IMR-90 (cell line): ENCODE data around the gene SATB2. TPM values are rescaled to one million over a fixed set of nuclear protein-coding genes. Genes with fewer than 3 reads are reported as not detected.

Experiments
- ATAC-seq: fragments of 200-7000 bp; cut with Tn5 transposase; 2 replicates; pipeline ENCODE4 v1.9.1; 2020; ENCODE audit warnings: low read depth, mild to moderate bottlenecking, moderate library complexity
- BruUV-seq: library from RNA; stranded (reverse); fragments of 400-500 nt; replicated peaks from 2 replicates; lab custom pipeline; 2021; lab: Mats Ljungman, UMichigan
- CTCF ChIA-PET: fragments of 300-600 bp; formaldehyde crosslinking; extraction: SDS; loops from one replicate; lab custom pipeline; 2021; ENCODE audit warnings: antibody characterized with exemption; lab: Yijun Ruan, JAX
- POLR2A ChIA-PET: fragments of 300-600 bp; sonication (Branson Sonifier 250); formaldehyde crosslinking; loops from one replicate; lab custom pipeline; 2022; ENCODE audit warnings: antibody characterized with exemption; ENCODE audit not compliant: unreplicated experiment; lab: Charles Lee
- DNase-seq: peaks from one replicate; pipeline ENCODE4 v3.0.0; 2013
- H2AFZ ChIP-seq: replicated peaks from 2 replicates; pipeline ENCODE3; 2013; ENCODE audit warnings: low read length, mild to moderate bottlenecking; ENCODE audit not compliant: poor library complexity
- H2AK5ac ChIP-seq: 2 replicates; pipeline ENCODE4 v1.6.1; 2013; ENCODE audit warnings: low read depth, low read length, inconsistent platforms
- H2AK9ac ChIP-seq: replicated peaks from 2 replicates; pipeline ENCODE3; 2013; ENCODE audit warnings: mild to moderate bottlenecking, low read depth, low read length, moderate library complexity; ENCODE audit not compliant: poor library complexity
- H2BK120ac ChIP-seq: 2 replicates; pipeline ENCODE4 v1.6.1; 2013; ENCODE audit warnings: low read depth, low read length, inconsistent platforms
- H2BK15ac ChIP-seq: 3 replicates; pipeline ENCODE4 v1.6.1; 2013; ENCODE audit warnings: low read depth, low read length, inconsistent platforms
- H2BK20ac ChIP-seq: 2 replicates; pipeline ENCODE4 v1.6.1; 2013; ENCODE audit warnings: low read depth, mild to moderate bottlenecking, inconsistent platforms, low read length, moderate library complexity
- H2BK5ac ChIP-seq: 2 replicates; pipeline ENCODE4 v1.6.1; 2013; ENCODE audit warnings: mild to moderate bottlenecking, low read depth, low read length, inconsistent platforms; ENCODE audit not compliant: poor library complexity, severe bottlenecking
- H3K14ac ChIP-seq: replicated peaks from 2 replicates; pipeline ENCODE4 v1.6.1; 2013; ENCODE audit warnings: low read depth, low read length, inconsistent platforms
- H3K18ac ChIP-seq: 2 replicates; pipeline ENCODE4 v1.6.1; 2013; ENCODE audit warnings: low read depth, low read length, control low read depth
- H3K23ac ChIP-seq: 2 replicates; pipeline ENCODE4 v1.6.1; 2013; ENCODE audit warnings: low read depth, low read length, inconsistent platforms
- H3K27ac ChIP-seq: 2 replicates; pipeline ENCODE4 v1.5.1; 2013; ENCODE audit warnings: mild to moderate bottlenecking, control low read depth, low read length; ENCODE audit not compliant: insufficient read depth
- H3K27me3 ChIP-seq: 2 replicates; pipeline ENCODE4 v1.6.1; 2013; ENCODE audit warnings: low read length; ENCODE audit not compliant: control insufficient read depth, insufficient read depth
- H3K36me3 ChIP-seq: 2 replicates; pipeline ENCODE4 v1.6.1; 2013; ENCODE audit warnings: low read length, mixed read lengths; ENCODE audit not compliant: control insufficient read depth, insufficient read depth
- H3K4ac ChIP-seq: 2 replicates; pipeline ENCODE4 v1.6.1; 2013; ENCODE audit warnings: low read depth, low read length, inconsistent platforms
- H3K4me1 ChIP-seq: 2 replicates; pipeline ENCODE4 v1.6.1; 2013; ENCODE audit warnings: low read length, mixed read lengths; ENCODE audit not compliant: control insufficient read depth, insufficient read depth
- H3K4me2 ChIP-seq: 2 replicates; pipeline ENCODE4 v1.6.1; 2013; ENCODE audit warnings: low read depth, mild to moderate bottlenecking, control low read depth, low read length, moderate library complexity
- H3K4me3 ChIP-seq: 2 replicates; pipeline ENCODE4 v1.5.1; 2013; ENCODE audit warnings: low read depth, mild to moderate bottlenecking, control low read depth, low read length, moderate library complexity; ENCODE audit not compliant: insufficient read depth
- H3K56ac ChIP-seq: 2 replicates; pipeline ENCODE4 v1.6.1; 2013; ENCODE audit warnings: low read length, inconsistent platforms; ENCODE audit not compliant: insufficient read depth; ENCODE audit errors: extremely low read depth
- H3K79me1 ChIP-seq, 2 experiments: 2 replicates each; pipeline ENCODE4 v1.6.1; 2013; ENCODE audit warnings: low read length in 2 of 2, inconsistent platforms in 1 of 2, low read depth in 1 of 2
- H3K9ac ChIP-seq: 2 replicates; pipeline ENCODE4 v1.6.1; 2013; ENCODE audit warnings: low read depth, low read length, control low read depth
- H3K9me1 ChIP-seq: 2 replicates; pipeline ENCODE4 v1.6.1; 2013; ENCODE audit warnings: low read length, inconsistent platforms; ENCODE audit not compliant: insufficient read depth
- H3K9me3 ChIP-seq: 2 replicates; pipeline ENCODE4 v1.6.1; 2013; ENCODE audit warnings: low read length; ENCODE audit not compliant: control insufficient read depth, insufficient read depth
- H4K20me1 ChIP-seq: 2 replicates; pipeline ENCODE4 v1.6.1; 2013; ENCODE audit warnings: low read length, inconsistent platforms; ENCODE audit not compliant: insufficient read depth
- H4K5ac ChIP-seq: 2 replicates; pipeline ENCODE4 v1.6.1; 2013; ENCODE audit warnings: mild to moderate bottlenecking, low read depth, low read length, control low read depth
- H4K8ac ChIP-seq, 2 experiments: 2 replicates each; pipeline ENCODE4 v1.6.1; 2013; ENCODE audit warnings: low read depth in 2 of 2, low read length in 2 of 2, control low read depth in 1 of 2, inconsistent platforms in 1 of 2
- H4K91ac ChIP-seq: 2 replicates; pipeline ENCODE4 v1.6.1; 2013; ENCODE audit warnings: low read depth, low read length, inconsistent platforms; ENCODE audit not compliant: insufficient read depth
- CHD1 ChIP-seq: IDR thresholded peaks from 2 replicates; pipeline ENCODE4 v1.6.1; 2012; ENCODE audit warnings: low read depth, low read length, improper control_type of control experiment
- MXI1 ChIP-seq: IDR thresholded peaks from 2 replicates; pipeline ENCODE4 v1.6.1; 2012; ENCODE audit warnings: low read depth, mild to moderate bottlenecking, low read length, moderate library complexity, borderline replicate concordance
- RAD21 ChIP-seq: IDR thresholded peaks from 2 replicates; pipeline ENCODE4 v1.6.1; 2012; ENCODE audit warnings: low read length, improper control_type of control experiment
- RFX5 ChIP-seq: IDR thresholded peaks from 2 replicates; pipeline ENCODE4 v1.8.0; 2012; ENCODE audit warnings: low read depth, mild to moderate bottlenecking, low read length, moderate library complexity
- SMC3 ChIP-seq: fragments of 150-350 bp; IDR thresholded peaks from 2 replicates; pipeline ENCODE4 v1.6.1; 2016; ENCODE audit warnings: low read depth, mild to moderate bottlenecking, antibody characterized with exemption, low read length, moderate library complexity
- WGBS, 2 experiments: methylation state at CpG; one replicate each; pipeline versions ENCODE4 v1.1.5 to v1.1.7; 2013; ENCODE audit warnings: missing lambda C conversion rate in 2 of 2; ENCODE audit not compliant: insufficient read length in 1 of 2; ENCODE audit errors: extremely low coverage in 2 of 2; 5-methylcytosine and 5-hydroxymethylcytosine counted together
- dilution Hi-C: fragments of 300-500 bp; cut with HindIII; formaldehyde crosslinking; loops from one replicate; pipeline ENCODE4 v1.14.3; 2018; ENCODE audit warnings: low sequenced_read_pairs; ENCODE audit not compliant: unreplicated experiment
- in situ Hi-C: fragments of 300-500 bp; cut with MboI; formaldehyde crosslinking; loops from 3 replicates; pipeline ENCODE4 v1.14.3; 2019; ENCODE audit warnings: low sequenced_read_pairs, inconsistent platforms, mixed read lengths
- intact Hi-C: fragments of 100-400 bp; cut with micrococcal nuclease; formaldehyde crosslinking; loops from 2 replicates; pipeline ENCODE4 v1.10.0; 2022
- polyA plus RNA-seq, 3 experiments: library from polyadenylated mRNA; depleted of rRNA; stranded (reverse); fragments of >200 nt; gene quantifications; 2 replicates each; pipeline ENCODE4 v1.2.3, GENCODE V29; 2012; ENCODE audit warnings: low replicate concordance in 1 of 3
- total RNA-seq: library from RNA; depleted of rRNA; stranded (reverse); fragments of >200 nt; gene quantifications from 2 replicates; pipeline ENCODE4 v1.2.3, GENCODE V29; 2012
- TF ChIP-seq, protein P1 (sequence below): conservative IDR thresholded peaks from 2 replicates; pipeline ENCODE4 v1.5.1; 2012; ENCODE audit warnings: mild to moderate bottlenecking, low read depth, low read length, improper control_type of control experiment
- TF ChIP-seq, protein P2 (sequence below): fragments of 150-350 bp; IDR thresholded peaks from 2 replicates; pipeline ENCODE4 v1.6.1; 2016; ENCODE audit warnings: low read depth, mild to moderate bottlenecking, low read length, moderate library complexity, borderline replicate concordance
- TF ChIP-seq, protein P3 (sequence below): fragments of 150-350 bp; IDR thresholded peaks from 2 replicates; pipeline ENCODE4 v1.6.1; 2017; ENCODE audit warnings: mild to moderate bottlenecking, antibody characterized with exemption, low read length, low read depth

Gene SATB2
- total and polyA plus RNA-seq, 2 of the 4 experiments (the other 2 are of a cell fraction): 6.2 to 8.4 TPM

DNA sequence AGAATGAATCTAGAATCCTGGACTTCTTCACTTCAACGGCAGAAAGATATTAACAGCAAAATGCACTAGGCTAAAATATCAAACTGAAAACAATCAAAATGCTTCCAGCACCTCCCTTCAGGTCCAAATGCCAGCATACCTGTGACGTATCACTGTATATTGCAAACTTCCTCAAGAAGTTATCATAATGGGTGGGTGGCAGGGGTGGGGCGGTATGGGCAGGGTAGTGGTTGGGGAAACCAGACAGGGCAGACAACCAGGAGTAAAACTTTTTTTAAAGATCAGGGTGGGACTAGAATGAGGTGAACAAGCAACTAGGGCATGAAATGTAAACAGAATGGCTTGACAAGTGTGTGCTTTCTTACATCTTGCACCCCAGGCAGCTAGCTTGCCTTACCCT is 140.9 kb downstream of the SATB2 start:
- H3K9me3 ChIP-seq: no peaks in the 10 kb centered on the region
- H4K5ac ChIP-seq: no peak overlapping the region
- no peak overlapping the region for H2AK9ac ChIP-seq
- H2BK20ac ChIP-seq: no peak overlapping the region
- H3K14ac ChIP-seq: no peak overlapping the region
- no peak overlapping the region for H2AFZ ChIP-seq
- no peaks in the 10 kb centered on the region for H3K27me3 ChIP-seq
- no peak overlapping the region for H3K4me2 ChIP-seq
- H3K23ac ChIP-seq: no peak overlapping the region
- H3K18ac ChIP-seq: no peak overlapping the region
- in situ Hi-C loops: no loop called here
- no peaks in the 10 kb centered on the region for H3K9me1 ChIP-seq
- dilution Hi-C loops: no loop called here
- no peak overlapping the region for H2BK15ac ChIP-seq
- H2BK120ac ChIP-seq: no peak overlapping the region
- no peak overlapping the region for H3K9ac ChIP-seq
- no peak overlapping the region for H3K4me3 ChIP-seq
- no peaks in the 10 kb centered on the region; a peak in 1 of 4 replicates for H3K79me1 ChIP-seq
- CTCF ChIA-PET: no interaction called here
- no peak overlapping the region for H2AK5ac ChIP-seq
- no peak overlapping the region for H4K8ac ChIP-seq
- intact Hi-C loops: no loop called here
- H3K4me1 ChIP-seq: no peaks in the 10 kb centered on the region
- no peak overlapping the region for H4K91ac ChIP-seq
- POLR2A ChIA-PET: no interaction called here
- H3K27ac ChIP-seq: no peak overlapping the region
- H3K36me3 ChIP-seq: peaks cover 2% of the 10 kb centered on the region; the same call in 1 of the 2 replicates
- H3K56ac ChIP-seq: no peak overlapping the region
- no peak overlapping the region for H2BK5ac ChIP-seq
- ATAC-seq: no peak
- no peak overlapping the region for H3K4ac ChIP-seq
- DNase-seq: no peak
- BruUV-seq: no TSS peak
- WGBS, 2 experiments: no CpG with 5 or more reads among the region's 3 CpGs
- TF ChIP-seq RAD21 (no peak), CHD1 (no peak), MXI1 (no peak), RFX5 (no peak), SMC3 (no peak)
- TF ChIP-seq, protein P1, sequence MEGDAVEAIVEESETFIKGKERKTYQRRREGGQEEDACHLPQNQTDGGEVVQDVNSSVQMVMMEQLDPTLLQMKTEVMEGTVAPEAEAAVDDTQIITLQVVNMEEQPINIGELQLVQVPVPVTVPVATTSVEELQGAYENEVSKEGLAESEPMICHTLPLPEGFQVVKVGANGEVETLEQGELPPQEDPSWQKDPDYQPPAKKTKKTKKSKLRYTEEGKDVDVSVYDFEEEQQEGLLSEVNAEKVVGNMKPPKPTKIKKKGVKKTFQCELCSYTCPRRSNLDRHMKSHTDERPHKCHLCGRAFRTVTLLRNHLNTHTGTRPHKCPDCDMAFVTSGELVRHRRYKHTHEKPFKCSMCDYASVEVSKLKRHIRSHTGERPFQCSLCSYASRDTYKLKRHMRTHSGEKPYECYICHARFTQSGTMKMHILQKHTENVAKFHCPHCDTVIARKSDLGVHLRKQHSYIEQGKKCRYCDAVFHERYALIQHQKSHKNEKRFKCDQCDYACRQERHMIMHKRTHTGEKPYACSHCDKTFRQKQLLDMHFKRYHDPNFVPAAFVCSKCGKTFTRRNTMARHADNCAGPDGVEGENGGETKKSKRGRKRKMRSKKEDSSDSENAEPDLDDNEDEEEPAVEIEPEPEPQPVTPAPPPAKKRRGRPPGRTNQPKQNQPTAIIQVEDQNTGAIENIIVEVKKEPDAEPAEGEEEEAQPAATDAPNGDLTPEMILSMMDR: no peak
- TF ChIP-seq, protein P2, sequence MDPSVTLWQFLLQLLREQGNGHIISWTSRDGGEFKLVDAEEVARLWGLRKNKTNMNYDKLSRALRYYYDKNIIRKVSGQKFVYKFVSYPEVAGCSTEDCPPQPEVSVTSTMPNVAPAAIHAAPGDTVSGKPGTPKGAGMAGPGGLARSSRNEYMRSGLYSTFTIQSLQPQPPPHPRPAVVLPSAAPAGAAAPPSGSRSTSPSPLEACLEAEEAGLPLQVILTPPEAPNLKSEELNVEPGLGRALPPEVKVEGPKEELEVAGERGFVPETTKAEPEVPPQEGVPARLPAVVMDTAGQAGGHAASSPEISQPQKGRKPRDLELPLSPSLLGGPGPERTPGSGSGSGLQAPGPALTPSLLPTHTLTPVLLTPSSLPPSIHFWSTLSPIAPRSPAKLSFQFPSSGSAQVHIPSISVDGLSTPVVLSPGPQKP: no peak
- TF ChIP-seq, protein P3, sequence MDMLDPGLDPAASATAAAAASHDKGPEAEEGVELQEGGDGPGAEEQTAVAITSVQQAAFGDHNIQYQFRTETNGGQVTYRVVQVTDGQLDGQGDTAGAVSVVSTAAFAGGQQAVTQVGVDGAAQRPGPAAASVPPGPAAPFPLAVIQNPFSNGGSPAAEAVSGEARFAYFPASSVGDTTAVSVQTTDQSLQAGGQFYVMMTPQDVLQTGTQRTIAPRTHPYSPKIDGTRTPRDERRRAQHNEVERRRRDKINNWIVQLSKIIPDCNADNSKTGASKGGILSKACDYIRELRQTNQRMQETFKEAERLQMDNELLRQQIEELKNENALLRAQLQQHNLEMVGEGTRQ: no peak
- no peaks in the 10 kb centered on the region for H4K20me1 ChIP-seq
